GM23338 (cell line): Measurements from ENCODE around the gene BARX2.

Experiments used
- CREB1 ChIP-seq: fragments of 250-450 bp; sonication (Bioruptor Pico); IDR thresholded peaks from 2 replicates; pipeline ENCODE4 v1.5.0; 2020; ENCODE audit warnings: low read depth, mild to moderate bottlenecking, moderate library complexity
- CTCF ChIP-seq, 2 experiments: fragments of 200-600 bp in 1 of 2; sonication (generic) in 1 of 2; conservative IDR thresholded peaks; 2 replicates each; pipeline versions ENCODE4 v1.5.1 to v1.6.1; 2016 to 2017; ENCODE audit warnings: antibody characterized with exemption in 2 of 2, low read depth in 2 of 2, mild to moderate bottlenecking in 2 of 2, moderate library complexity in 1 of 2
- ETS1 ChIP-seq: IDR thresholded peaks from 2 replicates; pipeline ENCODE4 v1.6.1; 2016; ENCODE audit warnings: antibody characterized with exemption
- EZH2 ChIP-seq: fragments of 200-600 bp; sonication (generic); IDR thresholded peaks from one replicate; pipeline ENCODE4 v1.8.0; 2017; ENCODE audit warnings: antibody characterized with exemption, mild to moderate bottlenecking, low read depth; ENCODE audit not compliant: unreplicated experiment
- EZH2phosphoT487 ChIP-seq: fragments of 200-600 bp; sonication (generic); IDR thresholded peaks from one replicate; pipeline ENCODE4 v1.8.1; 2018; ENCODE audit warnings: antibody characterized with exemption; ENCODE audit not compliant: unreplicated experiment
- JUNB ChIP-seq: IDR thresholded peaks from one replicate; pipeline ENCODE4 v1.6.1; 2016; ENCODE audit warnings: antibody characterized with exemption; ENCODE audit not compliant: unreplicated experiment
- POLR2AphosphoS5 ChIP-seq: IDR thresholded peaks from 2 replicates; pipeline ENCODE4 v1.6.1; 2016; ENCODE audit warnings: antibody characterized with exemption, low read depth
- REST ChIP-seq: IDR thresholded peaks from one replicate; pipeline ENCODE4 v1.6.1; 2018; ENCODE audit warnings: antibody characterized with exemption; ENCODE audit not compliant: unreplicated experiment
- STAT1 ChIP-seq: IDR thresholded peaks from one replicate; pipeline ENCODE4 v1.6.1; 2016; ENCODE audit warnings: antibody characterized with exemption; ENCODE audit not compliant: unreplicated experiment
- ZNF331 ChIP-seq: fragments of 250-450 bp; sonication (Bioruptor Pico); IDR thresholded peaks from 2 replicates; pipeline ENCODE4 v1.5.0; 2020; ENCODE audit warnings: low read depth, mild to moderate bottlenecking, moderate library complexity

- no peak for TF ChIP-seq POLR2AphosphoS5
- TF ChIP-seq CTCF (conservative IDR thresholded peaks at IDR 0.05; ENCODE audit: low read depth in 2 of 2), result no peak
- TF ChIP-seq EZH2, result no peak
- no peak for TF ChIP-seq EZH2phosphoT487
- no peak for TF ChIP-seq CREB1
- no peak for TF ChIP-seq REST
- TF ChIP-seq JUNB, result no peak
- TF ChIP-seq STAT1, result no peak
- TF ChIP-seq ZNF331 (CRISPR knock-in tag), result no peak
- no peak for TF ChIP-seq ETS1
Observed at GRCh38 chr11:129423426-129423825, 47.8 kb downstream of the BARX2 start.
